AG20443 (cell line): ENCODE measurements around the gene CUX1.
A peak's percentile ranks its signal among the peaks of the same experiment; 100 is the strongest.
"Not testable (repeated sequence)": the region's sequence is repeated elsewhere in the genome, so short reads cannot be mapped to it uniquely, and the experiment has no call there.

Source experiments
- DNase-seq: peaks from one replicate; pipeline ENCODE4 v3.0.0; 2012; ENCODE audit warnings: low spot score, mixed read lengths

Gene CUX1

DNA sequence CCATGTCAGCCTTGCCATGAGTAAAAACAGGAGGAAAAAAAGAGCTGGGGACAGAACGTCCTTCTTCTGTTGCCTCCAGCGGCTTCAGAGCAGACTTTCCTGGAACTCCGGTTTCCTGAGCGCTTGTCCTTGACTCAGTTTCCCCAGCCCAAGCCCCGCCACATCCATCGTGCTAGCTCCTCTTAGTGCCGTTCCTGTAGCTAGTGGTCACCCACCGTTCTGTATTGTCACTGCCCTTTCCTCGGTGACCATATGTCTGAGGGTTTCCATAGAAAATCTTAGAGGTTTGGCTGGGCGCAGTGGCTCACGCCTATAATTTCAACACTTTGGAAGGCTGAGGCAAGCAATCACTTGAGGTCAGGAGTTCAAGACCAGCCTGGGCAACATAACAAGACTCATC lies 100.1 kb downstream of the CUX1 start:
- DNase-seq = no peak

DNA sequence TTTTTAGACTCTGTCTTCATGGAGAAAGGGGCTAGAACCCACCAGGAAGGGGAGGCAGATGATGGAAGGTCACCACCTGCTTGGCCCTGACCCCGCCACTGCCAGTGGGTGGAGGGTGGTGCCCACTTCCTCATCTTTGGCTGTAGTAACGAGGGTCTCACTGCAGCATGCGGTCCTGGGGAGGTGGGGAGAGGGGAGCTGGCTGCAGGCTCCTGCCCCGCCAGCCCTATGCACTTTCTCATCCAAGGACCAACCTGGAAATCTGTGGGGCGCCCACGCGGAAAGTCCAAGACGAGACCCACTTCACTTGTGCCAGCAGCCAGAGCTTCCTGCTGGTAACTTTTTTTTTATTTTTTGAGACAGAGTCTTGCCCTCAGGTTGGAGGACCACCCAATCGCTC lies 101.0 kb downstream of the CUX1 start:
- no peak for DNase-seq

DNA sequence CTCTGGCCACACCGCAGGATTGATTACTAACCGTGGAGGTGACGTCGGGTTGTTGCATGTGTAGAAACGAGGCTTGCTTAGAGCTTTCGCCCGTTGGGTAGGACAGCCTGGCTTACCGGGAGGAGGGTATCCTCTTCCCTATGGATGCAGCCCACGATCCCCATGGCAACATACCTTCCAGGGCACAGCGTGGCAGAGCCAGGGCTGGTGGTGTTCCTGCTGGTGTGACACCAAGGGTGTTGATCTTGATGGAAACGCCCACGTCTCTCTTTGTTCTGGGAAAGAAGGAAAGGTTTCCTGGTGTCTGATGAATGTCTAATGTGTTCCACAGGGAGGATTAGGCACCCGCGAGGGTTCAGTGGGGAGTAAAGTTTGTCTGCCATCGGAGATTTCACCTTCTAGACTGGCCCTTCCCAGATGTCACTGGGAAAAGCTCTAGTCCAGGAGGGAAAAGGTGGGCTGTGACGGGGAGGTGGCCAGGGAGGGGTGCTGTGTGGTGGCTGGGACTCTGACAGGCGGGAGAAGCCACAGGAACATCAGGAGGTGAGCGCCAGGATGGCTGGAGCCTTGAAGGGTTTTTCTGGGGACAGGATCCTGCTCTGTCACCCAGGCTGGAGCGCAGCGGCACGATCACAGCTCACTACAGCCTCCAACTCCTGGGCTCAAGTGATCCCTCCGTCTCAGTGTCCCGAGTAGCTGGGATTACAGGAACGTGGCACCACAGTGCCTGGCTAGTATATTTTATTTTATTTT lies 102.1 kb downstream of the CUX1 start:
- no peak for DNase-seq

DNA sequence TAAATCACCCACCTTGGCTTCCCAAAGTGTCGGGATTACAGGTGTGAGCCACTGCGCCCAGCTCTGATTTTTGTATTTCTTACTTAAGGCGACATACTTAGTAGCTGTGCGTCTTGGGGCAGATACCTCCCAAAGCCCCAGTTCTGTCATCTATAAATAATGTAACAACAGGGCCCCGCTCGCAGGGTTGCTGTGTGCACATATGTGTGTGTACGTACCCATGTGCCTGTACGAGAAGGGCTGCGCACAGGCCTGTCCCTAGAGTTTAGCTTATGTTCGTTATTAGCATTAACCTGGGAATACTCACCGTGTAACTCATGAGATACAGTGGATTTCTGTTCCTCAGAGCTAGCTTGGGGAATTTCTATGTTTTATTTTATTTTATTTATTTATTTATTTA lies 103.6 kb downstream of the CUX1 start:
- DNase-seq = no peak

DNA sequence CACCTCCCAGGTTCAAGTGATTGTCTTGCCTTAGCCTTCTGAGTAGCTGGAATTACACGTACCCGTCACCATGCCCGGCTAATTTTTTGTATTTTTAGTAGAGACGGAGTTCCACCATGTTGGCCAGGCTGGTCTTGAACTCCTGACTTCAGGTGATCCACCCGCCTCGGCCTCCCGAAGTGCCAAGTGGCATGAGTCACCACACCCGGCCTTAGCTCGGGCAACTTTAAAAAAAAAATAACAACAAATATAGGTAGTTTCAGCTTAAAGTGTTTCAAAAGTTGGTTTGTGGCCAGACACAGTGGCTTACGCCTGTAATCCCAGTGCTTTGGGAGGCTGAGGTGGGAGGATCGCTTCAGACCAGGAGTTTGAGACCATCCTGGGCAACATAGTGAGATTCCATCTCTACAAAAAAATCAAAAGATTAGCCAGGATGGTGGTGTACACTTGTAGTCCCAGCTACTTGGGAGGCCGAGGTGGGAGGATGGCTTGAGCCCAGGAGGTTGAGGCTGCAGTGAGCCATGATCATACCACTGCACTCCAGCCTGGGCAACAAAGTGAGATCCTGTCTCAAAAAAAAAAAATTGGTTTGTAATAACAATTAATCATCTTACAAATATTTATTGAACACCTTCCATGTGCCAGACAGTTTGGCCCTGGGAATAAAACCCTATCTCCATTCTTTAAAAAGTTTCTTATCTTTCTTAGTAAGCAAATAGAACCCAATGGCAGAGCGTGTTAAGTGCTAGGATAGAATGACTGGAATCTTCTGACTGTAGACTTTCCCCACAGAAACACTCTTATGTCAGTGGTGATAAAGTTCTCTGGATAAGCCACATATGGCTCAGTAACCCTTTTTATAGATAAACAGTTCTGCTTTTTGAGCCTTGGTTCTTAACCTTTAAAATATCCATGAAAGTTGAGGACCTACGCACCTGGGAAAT lies 104.4 kb downstream of the CUX1 start:
- not testable (repeated sequence) for DNase-seq

DNA sequence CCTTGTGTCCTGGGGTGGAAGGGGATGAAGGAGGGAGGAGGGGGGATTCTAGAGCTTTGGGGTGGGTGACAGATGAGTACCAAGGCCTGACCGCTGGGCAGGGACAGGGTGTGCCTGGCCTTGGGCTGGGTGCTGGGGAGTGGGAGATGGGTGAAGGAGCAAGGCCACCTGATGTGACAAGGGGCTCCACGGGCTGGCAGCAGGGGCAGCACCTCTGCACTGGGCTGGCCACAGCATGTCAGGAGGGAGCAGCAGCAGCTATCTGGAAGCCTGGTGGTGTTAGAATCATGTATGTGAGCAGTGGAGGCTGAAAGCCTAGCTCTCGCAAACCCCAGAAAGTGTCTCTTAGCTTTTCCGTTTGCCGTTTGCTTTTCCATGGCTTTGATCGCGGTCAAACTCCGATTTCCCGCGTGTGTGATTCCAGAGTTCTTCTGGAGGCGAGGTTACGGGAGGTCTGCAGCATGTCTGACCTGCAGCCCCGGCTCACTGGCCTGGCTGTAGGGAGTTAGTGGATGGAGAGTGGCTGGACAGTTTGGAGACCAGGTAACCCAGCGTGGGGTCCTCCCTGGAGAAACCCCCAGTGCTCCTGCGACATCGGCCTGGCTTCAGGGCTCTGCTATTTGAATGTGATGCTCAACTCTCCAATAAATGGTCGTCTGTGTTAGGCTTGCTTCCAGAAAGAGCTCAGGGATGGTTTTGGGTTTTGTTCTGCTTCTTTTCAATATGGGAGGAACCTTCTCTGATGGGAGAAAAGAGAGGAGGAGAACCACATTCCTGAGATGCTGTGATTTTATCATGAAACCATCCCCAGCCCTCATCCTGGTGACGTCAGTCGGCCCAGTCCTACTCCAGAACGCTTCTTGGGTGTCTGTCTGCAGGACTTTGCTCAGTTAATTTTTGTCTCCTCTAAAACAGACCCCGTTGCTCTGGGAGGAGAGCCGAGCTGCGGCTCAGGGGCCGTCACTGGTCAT lies 105.5 kb downstream of the CUX1 start:
- peak; percentile 80 for DNase-seq

- no peak for DNase-seq
Observed at GRCh38 chr7:101923602-101923985, 106.2 kb downstream of the CUX1 start.

GRCh38 chr7:101924171-101924570 lies 106.7 kb downstream of the CUX1 start:
- peak; percentile 85 for DNase-seq

DNA sequence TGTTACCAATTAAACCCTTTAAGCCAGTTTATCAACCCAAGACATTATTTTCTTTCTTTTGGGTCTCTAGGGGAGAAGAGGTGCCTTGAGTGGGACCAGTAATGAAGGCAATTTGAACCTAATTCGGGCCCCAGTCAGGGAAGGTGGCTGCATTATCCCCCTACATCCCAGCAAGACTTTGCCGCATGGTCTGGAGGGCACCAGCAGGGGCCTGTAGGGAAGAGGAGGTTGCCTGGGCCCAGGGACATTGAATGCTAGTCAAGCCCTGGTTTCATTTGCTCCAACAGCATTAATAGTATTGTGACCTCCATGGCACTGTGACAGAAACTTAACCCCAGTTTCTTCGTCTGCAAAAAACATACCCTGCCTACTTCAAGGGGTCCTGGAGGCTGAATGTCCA lies 108.8 kb downstream of the CUX1 start:
- no peak for DNase-seq

DNA sequence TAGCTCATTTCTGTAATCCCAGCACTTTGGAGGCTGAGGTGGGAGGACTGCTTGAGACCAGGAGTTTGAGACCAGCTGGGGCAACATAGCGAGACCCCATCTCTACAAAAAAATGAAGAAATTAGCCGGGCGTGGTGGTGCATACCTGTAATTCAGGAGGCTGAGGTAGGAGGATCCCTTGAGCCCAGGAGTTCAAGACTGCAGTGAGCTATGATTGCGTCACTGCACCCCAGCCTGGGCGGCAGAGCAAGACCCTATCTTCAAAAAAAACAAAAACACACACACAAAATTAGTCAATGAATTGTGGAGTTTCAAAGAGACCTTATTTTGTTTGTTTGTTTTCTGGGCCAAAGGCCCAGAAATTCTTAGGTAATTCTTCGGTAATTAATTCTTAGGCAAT lies 110.0 kb downstream of the CUX1 start:
- DNase-seq = no peak

GRCh38 chr7:101927802-101928201 lies 110.4 kb downstream of the CUX1 start:
- DNase-seq = no peak

DNA sequence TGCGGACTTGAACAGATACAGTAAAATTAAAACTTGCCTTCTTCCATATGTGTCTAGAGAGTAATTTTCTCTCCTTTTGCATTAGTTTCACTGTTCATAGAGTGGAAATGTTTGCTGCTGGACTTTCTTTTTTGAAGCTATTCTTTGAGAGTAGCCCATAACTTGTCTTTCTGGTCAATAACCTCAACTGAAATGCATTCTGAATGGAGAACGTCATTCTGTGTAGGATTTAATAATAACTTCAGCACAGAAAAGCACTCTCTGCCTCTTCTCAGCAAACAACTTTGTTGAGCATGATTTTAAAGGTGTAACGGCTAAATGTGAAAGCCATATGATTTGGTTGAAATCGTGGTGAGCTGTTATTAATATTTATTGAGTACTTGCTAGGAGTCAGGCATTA lies 111.8 kb downstream of the CUX1 start:
- no peak for DNase-seq

DNA sequence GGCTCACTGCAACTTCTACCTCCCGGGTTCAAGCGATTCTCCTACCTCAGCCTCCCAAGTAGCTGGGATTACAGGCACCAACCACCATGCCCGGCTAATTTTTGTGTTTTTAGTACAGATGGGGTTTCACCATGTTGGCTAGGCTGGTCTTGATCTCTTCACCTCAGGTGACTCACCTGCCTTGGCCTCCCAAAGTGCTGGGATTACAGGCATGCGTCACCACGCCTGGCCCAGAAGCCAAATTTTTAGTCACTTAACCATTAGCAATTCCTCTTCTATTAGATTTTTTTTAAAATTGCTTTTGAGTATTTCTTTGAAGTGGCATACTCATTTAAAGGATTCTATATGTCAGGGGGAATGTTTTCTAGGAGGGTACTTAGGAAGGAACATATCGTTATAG lies 112.5 kb downstream of the CUX1 start:
- not testable (repeated sequence) for DNase-seq

DNA sequence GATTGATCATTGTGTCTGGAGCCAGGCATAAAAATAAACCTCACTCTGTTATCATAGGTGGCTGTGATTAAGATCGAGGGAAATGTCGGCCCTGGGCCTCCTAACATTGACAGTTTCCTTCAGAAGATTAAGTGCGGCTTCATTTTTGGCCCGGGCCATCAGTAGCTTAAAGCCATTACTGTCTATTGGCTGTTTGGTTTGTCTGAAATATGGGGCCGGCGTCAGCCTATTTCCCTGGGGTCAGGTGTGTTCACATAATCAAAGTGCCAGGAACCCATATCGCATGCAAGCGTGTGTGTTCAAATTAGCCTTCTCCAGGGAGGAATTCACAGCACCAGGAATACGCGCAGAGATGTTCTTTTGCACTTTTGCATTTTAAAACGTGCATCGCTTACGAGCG lies 114.7 kb downstream of the CUX1 start:
- no peak for DNase-seq

GRCh38 chr7:101933028-101933427 lies 115.6 kb downstream of the CUX1 start:
- no peak for DNase-seq

DNA sequence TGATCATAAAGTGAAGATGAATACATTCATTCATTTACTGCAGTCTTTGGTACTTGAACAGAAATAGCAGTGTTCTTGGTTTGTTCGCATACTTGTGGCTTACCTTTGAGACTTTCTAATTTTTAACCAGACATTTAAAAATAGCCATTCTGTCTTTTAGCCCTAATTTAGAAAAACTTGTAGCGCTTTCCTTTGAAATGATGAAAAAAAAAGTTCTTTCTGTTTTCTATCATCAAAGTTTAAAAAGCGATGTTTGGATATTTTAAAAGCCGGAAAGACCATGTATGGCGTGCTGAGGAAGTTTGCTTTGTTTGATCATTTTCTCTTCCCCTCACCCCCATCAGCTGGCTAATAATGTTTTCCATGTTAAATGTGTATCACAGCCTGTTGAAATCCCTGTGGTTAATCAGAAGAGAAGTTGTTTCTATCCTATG lies 116.3 kb downstream of the CUX1 start:
- DNase-seq = no peak

GRCh38 chr7:101934618-101935017 lies 117.2 kb downstream of the CUX1 start:
- no peak for DNase-seq

DNA sequence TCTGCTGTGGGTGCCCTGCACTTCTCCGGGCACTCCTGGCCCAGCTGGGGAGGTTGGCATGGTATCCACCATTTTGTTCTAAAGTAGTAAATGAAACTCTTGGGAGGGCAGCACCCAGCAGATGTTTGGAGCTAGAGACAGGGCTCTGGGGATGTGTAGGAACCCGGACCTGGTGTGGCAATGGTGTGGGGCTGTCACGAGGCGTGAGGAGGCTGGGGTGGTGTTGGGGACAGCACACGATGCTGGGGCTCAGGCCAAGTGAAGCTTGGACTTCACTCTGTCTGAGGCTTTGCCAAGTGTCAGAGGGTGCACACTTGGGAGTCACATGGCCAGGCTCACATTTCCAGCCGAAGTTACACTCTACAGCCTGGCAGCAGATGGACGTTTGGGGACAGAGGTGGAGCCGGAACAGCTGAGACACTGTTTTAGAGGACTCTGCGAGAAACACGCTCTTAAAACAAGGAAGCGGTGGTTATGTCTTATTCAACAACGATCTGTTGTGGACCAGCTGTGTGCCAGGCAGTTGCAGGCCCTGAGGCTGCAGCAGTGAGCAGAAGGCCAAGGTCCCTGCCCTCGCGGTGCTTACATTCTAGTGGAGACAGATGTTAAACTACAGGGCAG lies 118.2 kb downstream of the CUX1 start:
- no peak for DNase-seq

GRCh38 chr7:101936223-101936610 lies 118.8 kb downstream of the CUX1 start:
- DNase-seq = no peak

- peak; percentile 72 for DNase-seq
Observed at GRCh38 chr7:101936611-101937231, 119.3 kb downstream of the CUX1 start.
